HG03196 (cell line): ENCODE results near the gene ACRBP.

Source experiments
- ATAC-seq: cut with Tn5 transposase; IDR thresholded peaks from one replicate; pipeline ENCODE4 v1.9.1; 2021; ENCODE audit not compliant: unreplicated experiment

ACRBP gene

GRCh38 chr12:6650832-6651231 is 3.6 kb upstream of the ACRBP start:
- no peak for ATAC-seq

- ATAC-seq = no peak
Observed at GRCh38 chr12:6646276-6647082, 753 bp downstream of the ACRBP start.

DNA sequence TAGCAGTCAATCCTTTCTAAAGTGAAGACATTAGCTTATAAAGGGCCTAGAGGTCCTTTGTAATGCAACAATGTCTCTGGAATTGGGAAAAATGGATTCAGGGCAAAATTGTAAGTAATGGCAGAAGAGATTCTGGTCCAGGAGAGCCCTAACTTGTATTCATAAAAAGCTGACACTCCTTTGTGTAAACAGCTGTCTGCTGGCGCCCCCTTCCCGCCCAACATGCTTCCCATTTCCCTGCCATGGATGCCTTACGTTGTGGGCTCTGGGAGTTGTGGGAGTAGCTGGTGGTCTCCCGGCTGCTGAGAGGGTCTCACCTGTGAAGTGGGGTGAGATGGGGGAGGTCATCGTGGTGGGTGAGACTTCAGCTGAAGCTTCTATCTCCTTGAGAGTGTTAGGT is 2.3 kb downstream of the ACRBP start:
- ATAC-seq = no peak

- ATAC-seq = no peak
Observed at GRCh38 chr12:6644257-6644596, 3.0 kb downstream of the ACRBP start.

GRCh38 chr12:6643569-6644256 is 3.5 kb downstream of the ACRBP start:
- no peak for ATAC-seq

- no peak for ATAC-seq
Observed at GRCh38 chr12:6641131-6641530, 6.1 kb downstream of the ACRBP start.

- ATAC-seq = no peak
Observed at GRCh38 chr12:6640497-6640896, 6.7 kb downstream of the ACRBP start.

DNA sequence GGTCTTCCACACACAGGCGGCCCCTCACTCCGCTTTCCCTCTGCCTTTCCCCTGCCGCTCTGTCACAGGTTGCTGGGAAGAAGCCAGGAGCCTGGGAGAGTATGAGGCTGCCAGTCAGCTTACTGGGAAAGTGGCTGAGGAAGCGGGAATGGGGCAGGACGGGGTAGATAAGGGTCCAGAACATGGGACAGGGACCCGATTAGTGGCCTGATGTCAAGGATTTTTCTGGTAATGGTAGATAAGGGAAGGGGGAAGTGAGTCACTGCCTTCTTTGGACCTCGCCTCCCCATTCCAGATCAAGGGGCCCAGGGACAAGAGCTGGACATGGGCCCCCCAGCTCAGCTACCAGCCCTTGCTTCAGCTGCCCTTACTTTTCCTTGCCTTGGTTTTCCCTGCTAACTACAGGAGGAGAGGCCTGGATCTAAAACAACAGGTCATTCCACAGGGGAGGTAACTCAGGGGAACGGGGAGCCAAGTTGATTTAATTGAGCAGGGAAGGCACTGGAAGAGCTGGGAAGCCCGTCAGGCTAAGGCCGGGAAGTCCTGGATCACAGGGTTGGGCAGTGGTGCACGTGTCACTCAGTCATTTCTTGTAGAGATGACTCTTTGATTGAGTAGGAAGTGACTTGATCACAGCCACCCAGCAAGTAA is 8.0 kb downstream of the ACRBP start:
- no peak for ATAC-seq

GRCh38 chr12:6638305-6638704 is 8.9 kb downstream of the ACRBP start:
- ATAC-seq = no peak

DNA sequence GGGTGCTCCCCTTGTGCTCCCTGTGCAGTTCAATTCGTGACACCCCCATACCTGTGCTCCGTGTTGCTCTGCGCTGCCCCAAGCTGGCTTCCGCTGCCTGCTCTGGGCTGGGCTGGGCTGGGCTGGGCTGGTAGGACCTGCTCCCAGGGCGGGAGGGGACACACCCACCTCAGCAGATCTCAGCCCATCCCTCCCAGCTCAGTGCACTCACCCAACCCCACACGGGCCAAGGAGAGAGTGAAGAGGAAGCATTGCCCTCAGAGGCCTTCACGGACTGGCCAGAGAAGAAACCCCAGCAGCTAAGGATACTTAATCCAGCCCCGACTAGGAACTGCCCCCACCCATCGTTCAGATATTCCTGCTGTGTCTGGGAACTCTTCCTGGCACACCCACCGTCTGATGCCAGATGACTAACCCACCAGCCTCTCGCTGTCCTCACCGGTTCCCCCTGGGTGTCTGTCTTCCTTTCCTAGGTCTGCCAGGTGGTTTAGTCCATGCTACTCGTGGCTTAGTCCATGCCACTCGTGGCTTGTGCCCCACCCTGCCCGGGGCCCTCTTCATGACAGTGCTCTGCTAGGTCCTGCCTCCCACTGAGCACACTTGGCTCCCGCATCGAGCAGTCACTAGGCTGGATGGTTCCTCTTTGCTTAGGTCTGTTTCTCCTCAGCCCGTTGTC is 11.2 kb downstream of the ACRBP start, which contains the start of gene LPAR5:
LPAR5 (minus strand) TSS at position 104 of the 676 bp plus-strand sequence. CDS start 14,711 bp downstream, outside the sequence.
- no peak for ATAC-seq

GRCh38 chr12:6635375-6635855 is 11.8 kb downstream of the ACRBP start:
- no peak for ATAC-seq

DNA sequence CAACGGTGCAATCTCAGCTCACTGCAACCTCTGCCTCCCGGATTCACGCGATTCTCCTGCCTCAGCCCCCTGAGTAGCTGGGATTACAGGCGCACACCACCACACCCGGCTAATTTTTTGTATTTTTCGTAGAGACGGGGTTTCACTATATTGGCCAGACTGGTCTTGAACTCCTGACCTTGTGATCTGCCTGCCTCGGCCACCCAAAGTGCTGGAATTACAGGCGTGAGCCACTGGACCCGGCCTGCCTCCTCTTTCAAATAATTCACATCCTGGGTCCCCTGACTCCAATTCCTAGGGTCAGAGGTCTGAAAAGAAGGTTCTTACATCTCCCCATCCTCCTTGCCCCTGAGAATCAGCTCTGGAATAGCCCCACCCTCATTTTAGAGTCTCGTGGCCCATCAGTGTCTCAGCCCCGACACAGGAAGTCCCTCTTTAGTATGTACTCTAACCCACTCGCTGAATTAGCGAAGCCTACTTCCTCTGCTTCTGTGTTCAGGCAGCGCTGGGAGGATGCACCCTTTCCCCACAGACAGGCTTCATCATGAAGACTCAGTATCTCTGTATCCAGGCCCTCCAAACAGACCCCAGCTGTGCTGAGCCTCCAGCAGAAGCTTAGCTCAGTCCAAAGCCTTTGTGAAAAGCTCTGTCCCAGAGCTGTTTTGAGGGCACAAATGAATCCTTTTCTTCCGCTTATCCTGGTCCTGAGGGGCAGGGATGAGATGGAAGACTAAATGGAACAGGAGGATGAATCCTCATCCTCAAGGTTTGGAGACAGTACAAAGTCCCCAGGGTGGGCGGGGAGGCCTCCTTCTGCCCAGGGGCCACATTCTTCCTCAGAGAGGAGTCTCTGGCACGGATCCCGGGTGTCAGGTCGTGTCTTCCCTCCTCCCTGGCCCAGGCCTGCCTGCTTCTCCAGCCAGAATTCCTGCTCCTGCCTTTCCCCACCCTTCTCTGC is 14.9 kb downstream of the ACRBP start:
- ATAC-seq = peak; percentile 64

GRCh38 chr12:6631549-6631961 is 15.7 kb downstream of the ACRBP start:
- no peak for ATAC-seq

DNA sequence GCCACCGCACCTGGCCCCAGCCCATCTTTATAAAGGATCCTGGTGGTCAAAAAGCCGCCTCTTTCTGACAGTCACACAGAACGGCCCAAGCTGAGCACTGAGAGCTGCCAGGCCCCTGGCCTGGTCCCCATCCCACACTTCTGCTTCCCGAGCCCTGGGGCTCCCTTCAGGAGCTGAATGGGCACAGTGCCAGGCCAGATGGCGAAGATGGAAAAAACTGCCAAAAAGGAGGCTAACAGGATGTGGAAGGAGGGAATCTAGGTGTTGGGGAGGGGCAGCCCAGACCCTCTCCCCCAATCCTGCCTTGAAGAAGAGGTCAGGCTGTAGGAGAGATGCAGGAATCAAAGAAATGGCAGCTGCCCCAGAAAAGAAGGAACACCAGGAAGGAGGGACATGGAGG is 16.5 kb downstream of the ACRBP start:
- no peak for ATAC-seq

- ATAC-seq = no peak
Observed at GRCh38 chr12:6627616-6628015, 19.6 kb downstream of the ACRBP start.

DNA sequence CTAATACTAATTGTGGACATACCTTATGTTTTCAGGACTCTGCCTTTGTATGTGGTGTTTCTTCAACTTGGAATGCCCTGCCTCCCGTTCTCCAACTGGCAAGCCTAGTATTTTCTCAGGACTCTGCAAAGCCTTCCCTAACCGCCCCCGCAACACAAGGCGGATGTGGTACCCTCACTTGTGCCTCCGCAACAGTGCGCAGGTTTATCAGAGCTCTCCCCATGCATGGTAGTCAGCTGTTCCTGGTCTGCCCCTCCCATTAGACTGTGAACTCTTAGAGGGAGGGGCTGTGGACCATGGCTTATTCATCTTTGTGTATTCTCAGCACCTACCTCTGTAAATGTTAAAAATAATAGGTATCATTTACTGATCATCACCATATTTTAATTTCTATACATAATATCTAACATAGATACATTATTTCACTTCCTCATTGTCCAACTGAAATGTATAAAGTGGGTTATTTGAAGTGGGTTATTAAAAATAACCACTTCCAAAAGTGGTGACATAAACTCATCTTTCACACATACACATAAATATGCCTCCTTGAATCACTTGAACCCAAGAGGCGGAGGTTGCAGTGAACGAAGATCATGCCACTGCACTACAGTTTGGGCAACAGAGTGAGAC is 20.5 kb downstream of the ACRBP start:
- no peak for ATAC-seq

GRCh38 chr12:6620885-6621274 is 26.4 kb downstream of the ACRBP start:
- no peak for ATAC-seq

- no peak for ATAC-seq
Observed at GRCh38 chr12:6620137-6620884, 26.9 kb downstream of the ACRBP start.
